H1 (cell line): ENCODE data around the gene TSN. TPM values are rescaled to one million over a fixed set of nuclear protein-coding genes. Genes with fewer than 3 reads are reported as not detected.

Source experiments
- EGR1 ChIP-seq: IDR thresholded peaks from 2 replicates; pipeline ENCODE4 v1.6.1; 2011; ENCODE audit warnings: low read depth, low read length, borderline replicate concordance
- FOSL1 ChIP-seq: IDR thresholded peaks from 2 replicates; pipeline ENCODE4 v1.6.1; 2011; ENCODE audit warnings: mild to moderate bottlenecking, low read depth, low read length, moderate library complexity; ENCODE audit not compliant: insufficient read depth
- HDAC6 ChIP-seq: IDR thresholded peaks from one replicate; pipeline ENCODE4 v1.7.1; 2012; ENCODE audit warnings: low read depth, mild to moderate bottlenecking, inconsistent platforms, low read length, moderate library complexity
- POU5F1 ChIP-seq: IDR thresholded peaks from 2 replicates; pipeline ENCODE4 v1.6.1; 2011; ENCODE audit warnings: low read depth, mild to moderate bottlenecking, low read length, moderate library complexity
- RBBP5 ChIP-seq: IDR thresholded peaks from 2 replicates; pipeline ENCODE4 v1.7.1; 2012; ENCODE audit warnings: low read depth, mild to moderate bottlenecking, inconsistent platforms, low read length, moderate library complexity, borderline replicate concordance
- SP4 ChIP-seq: IDR thresholded peaks from 2 replicates; pipeline ENCODE4 v1.6.1; 2012; ENCODE audit warnings: low read length, inconsistent platforms
- polyA plus RNA-seq, 7 experiments: library from polyadenylated mRNA; depleted of rRNA in 3 of 7; stranded (reverse) in 5 of 7; unstranded in 2 of 7; fragments of >200 nt in 5 of 7; fragments of 200-250 nt in 2 of 7; gene quantifications; 1 replicate in 5 of 7; 2 replicates in 1 of 7; 4 replicates in 1 of 7; pipeline versions ENCODE4 v1.2.1 to v1.2.3, GENCODE V29; 2011 to 2013; ENCODE audit warnings: missing spikeins in 2 of 7, mixed read lengths in 2 of 7
- total RNA-seq: library from RNA; stranded (reverse); fragmentation: NEBNext Ultra II Directional; extraction: Animal tissue kit (Norgen Biotek cat#: 25700); gene quantifications from 2 replicates; pipeline ENCODE4 v1.2.1, GENCODE V29; 2021
- TF ChIP-seq, protein P1 (sequence below): fragments of 300-600 bp; sonication (generic); IDR thresholded peaks from 2 replicates; pipeline ENCODE4 v1.7.1; 2012; ENCODE audit warnings: low read length, moderate library complexity, mild to moderate bottlenecking, inconsistent platforms; ENCODE audit not compliant: insufficient replicate concordance
- TF ChIP-seq, protein P2 (sequence below): IDR thresholded peaks from 2 replicates; pipeline ENCODE4 v1.6.1; 2012; ENCODE audit warnings: low read length, inconsistent platforms

TSN gene
- total and polyA plus RNA-seq, 2 of the 8 experiments (the other 6 are each of a cell fraction or from before 2014, with no cell fraction given): 44.4 to 96.1 TPM

DNA sequence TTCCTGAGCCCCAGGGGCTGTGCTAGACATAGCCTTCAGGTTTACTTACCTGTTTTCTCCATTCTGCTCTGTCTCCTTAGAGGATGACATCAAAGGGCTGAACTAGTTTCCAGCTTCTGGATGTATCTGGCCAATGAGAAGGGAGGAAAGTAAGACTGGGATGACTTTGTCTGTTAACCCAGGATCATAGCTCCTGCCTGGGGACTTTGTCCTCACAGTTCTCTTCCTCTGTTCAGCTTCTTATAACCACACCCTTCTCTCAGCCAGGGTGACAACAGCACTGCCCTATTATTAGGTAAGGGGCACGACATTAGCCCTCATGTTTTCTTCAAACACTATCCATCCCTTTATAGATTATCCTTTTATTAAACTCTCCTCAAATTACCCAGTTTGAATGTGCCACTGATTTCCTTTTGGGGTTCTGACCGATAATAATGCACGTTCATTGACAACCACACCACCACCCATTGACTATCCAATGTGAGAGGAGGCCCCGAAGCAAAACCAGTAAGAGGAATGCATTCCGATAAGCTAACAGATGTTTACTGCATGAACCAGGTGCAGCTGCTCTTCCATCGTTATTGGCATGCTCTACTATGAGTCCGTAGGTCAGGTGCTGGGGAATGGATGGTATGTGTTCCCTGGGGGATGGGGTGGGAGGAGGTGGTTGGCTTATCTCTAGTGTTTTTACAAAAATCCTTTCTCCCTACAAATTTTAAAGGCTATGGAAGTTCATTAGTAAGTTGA lies 23.5 kb downstream of the TSN start (continued):
- TF ChIP-seq, protein P1, sequence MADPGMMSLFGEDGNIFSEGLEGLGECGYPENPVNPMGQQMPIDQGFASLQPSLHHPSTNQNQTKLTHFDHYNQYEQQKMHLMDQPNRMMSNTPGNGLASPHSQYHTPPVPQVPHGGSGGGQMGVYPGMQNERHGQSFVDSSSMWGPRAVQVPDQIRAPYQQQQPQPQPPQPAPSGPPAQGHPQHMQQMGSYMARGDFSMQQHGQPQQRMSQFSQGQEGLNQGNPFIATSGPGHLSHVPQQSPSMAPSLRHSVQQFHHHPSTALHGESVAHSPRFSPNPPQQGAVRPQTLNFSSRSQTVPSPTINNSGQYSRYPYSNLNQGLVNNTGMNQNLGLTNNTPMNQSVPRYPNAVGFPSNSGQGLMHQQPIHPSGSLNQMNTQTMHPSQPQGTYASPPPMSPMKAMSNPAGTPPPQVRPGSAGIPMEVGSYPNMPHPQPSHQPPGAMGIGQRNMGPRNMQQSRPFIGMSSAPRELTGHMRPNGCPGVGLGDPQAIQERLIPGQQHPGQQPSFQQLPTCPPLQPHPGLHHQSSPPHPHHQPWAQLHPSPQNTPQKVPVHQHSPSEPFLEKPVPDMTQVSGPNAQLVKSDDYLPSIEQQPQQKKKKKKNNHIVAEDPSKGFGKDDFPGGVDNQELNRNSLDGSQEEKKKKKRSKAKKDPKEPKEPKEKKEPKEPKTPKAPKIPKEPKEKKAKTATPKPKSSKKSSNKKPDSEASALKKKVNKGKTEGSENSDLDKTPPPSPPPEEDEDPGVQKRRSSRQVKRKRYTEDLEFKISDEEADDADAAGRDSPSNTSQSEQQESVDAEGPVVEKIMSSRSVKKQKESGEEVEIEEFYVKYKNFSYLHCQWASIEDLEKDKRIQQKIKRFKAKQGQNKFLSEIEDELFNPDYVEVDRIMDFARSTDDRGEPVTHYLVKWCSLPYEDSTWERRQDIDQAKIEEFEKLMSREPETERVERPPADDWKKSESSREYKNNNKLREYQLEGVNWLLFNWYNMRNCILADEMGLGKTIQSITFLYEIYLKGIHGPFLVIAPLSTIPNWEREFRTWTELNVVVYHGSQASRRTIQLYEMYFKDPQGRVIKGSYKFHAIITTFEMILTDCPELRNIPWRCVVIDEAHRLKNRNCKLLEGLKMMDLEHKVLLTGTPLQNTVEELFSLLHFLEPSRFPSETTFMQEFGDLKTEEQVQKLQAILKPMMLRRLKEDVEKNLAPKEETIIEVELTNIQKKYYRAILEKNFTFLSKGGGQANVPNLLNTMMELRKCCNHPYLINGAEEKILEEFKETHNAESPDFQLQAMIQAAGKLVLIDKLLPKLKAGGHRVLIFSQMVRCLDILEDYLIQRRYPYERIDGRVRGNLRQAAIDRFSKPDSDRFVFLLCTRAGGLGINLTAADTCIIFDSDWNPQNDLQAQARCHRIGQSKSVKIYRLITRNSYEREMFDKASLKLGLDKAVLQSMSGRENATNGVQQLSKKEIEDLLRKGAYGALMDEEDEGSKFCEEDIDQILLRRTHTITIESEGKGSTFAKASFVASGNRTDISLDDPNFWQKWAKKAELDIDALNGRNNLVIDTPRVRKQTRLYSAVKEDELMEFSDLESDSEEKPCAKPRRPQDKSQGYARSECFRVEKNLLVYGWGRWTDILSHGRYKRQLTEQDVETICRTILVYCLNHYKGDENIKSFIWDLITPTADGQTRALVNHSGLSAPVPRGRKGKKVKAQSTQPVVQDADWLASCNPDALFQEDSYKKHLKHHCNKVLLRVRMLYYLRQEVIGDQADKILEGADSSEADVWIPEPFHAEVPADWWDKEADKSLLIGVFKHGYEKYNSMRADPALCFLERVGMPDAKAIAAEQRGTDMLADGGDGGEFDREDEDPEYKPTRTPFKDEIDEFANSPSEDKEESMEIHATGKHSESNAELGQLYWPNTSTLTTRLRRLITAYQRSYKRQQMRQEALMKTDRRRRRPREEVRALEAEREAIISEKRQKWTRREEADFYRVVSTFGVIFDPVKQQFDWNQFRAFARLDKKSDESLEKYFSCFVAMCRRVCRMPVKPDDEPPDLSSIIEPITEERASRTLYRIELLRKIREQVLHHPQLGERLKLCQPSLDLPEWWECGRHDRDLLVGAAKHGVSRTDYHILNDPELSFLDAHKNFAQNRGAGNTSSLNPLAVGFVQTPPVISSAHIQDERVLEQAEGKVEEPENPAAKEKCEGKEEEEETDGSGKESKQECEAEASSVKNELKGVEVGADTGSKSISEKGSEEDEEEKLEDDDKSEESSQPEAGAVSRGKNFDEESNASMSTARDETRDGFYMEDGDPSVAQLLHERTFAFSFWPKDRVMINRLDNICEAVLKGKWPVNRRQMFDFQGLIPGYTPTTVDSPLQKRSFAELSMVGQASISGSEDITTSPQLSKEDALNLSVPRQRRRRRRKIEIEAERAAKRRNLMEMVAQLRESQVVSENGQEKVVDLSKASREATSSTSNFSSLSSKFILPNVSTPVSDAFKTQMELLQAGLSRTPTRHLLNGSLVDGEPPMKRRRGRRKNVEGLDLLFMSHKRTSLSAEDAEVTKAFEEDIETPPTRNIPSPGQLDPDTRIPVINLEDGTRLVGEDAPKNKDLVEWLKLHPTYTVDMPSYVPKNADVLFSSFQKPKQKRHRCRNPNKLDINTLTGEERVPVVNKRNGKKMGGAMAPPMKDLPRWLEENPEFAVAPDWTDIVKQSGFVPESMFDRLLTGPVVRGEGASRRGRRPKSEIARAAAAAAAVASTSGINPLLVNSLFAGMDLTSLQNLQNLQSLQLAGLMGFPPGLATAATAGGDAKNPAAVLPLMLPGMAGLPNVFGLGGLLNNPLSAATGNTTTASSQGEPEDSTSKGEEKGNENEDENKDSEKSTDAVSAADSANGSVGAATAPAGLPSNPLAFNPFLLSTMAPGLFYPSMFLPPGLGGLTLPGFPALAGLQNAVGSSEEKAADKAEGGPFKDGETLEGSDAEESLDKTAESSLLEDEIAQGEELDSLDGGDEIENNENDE: no peak
- TF ChIP-seq, protein P2, sequence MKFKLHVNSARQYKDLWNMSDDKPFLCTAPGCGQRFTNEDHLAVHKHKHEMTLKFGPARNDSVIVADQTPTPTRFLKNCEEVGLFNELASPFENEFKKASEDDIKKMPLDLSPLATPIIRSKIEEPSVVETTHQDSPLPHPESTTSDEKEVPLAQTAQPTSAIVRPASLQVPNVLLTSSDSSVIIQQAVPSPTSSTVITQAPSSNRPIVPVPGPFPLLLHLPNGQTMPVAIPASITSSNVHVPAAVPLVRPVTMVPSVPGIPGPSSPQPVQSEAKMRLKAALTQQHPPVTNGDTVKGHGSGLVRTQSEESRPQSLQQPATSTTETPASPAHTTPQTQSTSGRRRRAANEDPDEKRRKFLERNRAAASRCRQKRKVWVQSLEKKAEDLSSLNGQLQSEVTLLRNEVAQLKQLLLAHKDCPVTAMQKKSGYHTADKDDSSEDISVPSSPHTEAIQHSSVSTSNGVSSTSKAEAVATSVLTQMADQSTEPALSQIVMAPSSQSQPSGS: no peak
- TF ChIP-seq HDAC6: no peak
- TF ChIP-seq EGR1: no peak
- TF ChIP-seq FOSL1: no peak
- no peak for TF ChIP-seq SP4
- TF ChIP-seq POU5F1: no peak
- no peak for TF ChIP-seq RBBP5
